Tibial nerve (tissue), 4 donors: Measurements from ENCODE around the gene TLN1. TPM values are rescaled to one million over a fixed set of nuclear protein-coding genes. Genes with fewer than 3 reads are reported as not detected.

Experiments used
- DNase-seq, 2 donors: peaks; one replicate each; pipeline ENCODE4 v3.0.0-alpha.2; 2019; ENCODE audit warnings: low spot score in 2 of 2
- H3K27ac ChIP-seq, 4 donors: fragments of 200-600 bp; sonication (generic) in 3 of 4; one replicate each; pipeline ENCODE4 v1.5.1; 2017 to 2019; ENCODE audit warnings: mild to moderate bottlenecking in 1 of 4
- H3K27me3 ChIP-seq, 2 donors: fragments of 200-600 bp; sonication (generic) in 1 of 2; one replicate each; pipeline versions ENCODE4 v1.5.1 to v1.6.0; 2017 to 2019
- H3K36me3 ChIP-seq, 3 donors: fragments of 200-600 bp; sonication (generic); one replicate each; pipeline ENCODE4 v1.5.1; 2018 to 2019
- H3K4me1 ChIP-seq, 4 donors: fragments of 200-600 bp; sonication (generic) in 3 of 4; one replicate each; pipeline ENCODE4 v1.5.1; 2017 to 2019
- H3K4me3 ChIP-seq, 4 donors: fragments of 200-600 bp; sonication (generic) in 3 of 4; one replicate each; pipeline ENCODE4 v1.5.1; 2017 to 2019; ENCODE audit warnings: mild to moderate bottlenecking in 1 of 4, moderate library complexity in 1 of 4
- H3K9me3 ChIP-seq, 4 donors: fragments of 200-600 bp; sonication (generic) in 3 of 4; one replicate each; pipeline ENCODE4 v1.5.1; 2017 to 2019
- CTCF ChIP-seq, 5 experiments: fragments of 200-600 bp in 3 of 5; fragments of 450-650 bp in 2 of 5; sonication (generic) in 3 of 5; IDR thresholded peaks; one replicate each; pipeline ENCODE4 v1.5.1; 2016 to 2019; ENCODE audit warnings: antibody characterized with exemption in 5 of 5, mild to moderate bottlenecking in 3 of 5, moderate library complexity in 2 of 5
- EP300 ChIP-seq, 2 donors: sonication (generic); formaldehyde crosslinking; IDR thresholded peaks; one replicate each; pipeline ENCODE4 v1.6.1; 2017; ENCODE audit warnings: antibody characterized with exemption in 2 of 2, mild to moderate bottlenecking in 1 of 2
- POLR2A ChIP-seq, 2 donors: fragments of 450-650 bp; IDR thresholded peaks; one replicate each; pipeline ENCODE4 v1.6.1; 2017; ENCODE audit warnings: antibody characterized with exemption in 2 of 2, mild to moderate bottlenecking in 2 of 2, moderate library complexity in 2 of 2
- WGBS, 2 donors: methylation state at CpG; one replicate each; pipeline ENCODE4 v1.1.5; 2018; 5-methylcytosine and 5-hydroxymethylcytosine counted together
- total RNA-seq, 4 donors: library from RNA; depleted of rRNA; stranded (reverse); fragments of >200 nt; gene quantifications; one replicate each; pipeline ENCODE4 v1.1.0, GENCODE V29; 2016

Gene TLN1
- total RNA-seq, 4 donors from 2014 or later = 284 to 405 (median 350) TPM

GRCh38 chr9:35723426-35723825, 8.6 kb downstream of the TLN1 start:
- no peak overlapping the region for H3K27ac ChIP-seq
- H3K27me3 ChIP-seq = no peaks in the 10 kb centered on the region
- H3K4me3 ChIP-seq = no peak overlapping the region
- 82 to 83% methylated on average over 2 of the region's 2 CpGs for WGBS, 2 donors
- H3K36me3 ChIP-seq = peaks cover 13 to 81% (median 38%) of the 10 kb centered on the region in 3 donors
- no peak for DNase-seq
- no peak for TF ChIP-seq CTCF (IDR thresholded peaks at IDR 0.05)
- TF ChIP-seq POLR2A (IDR thresholded peaks at IDR 0.05) = no peak
- TF ChIP-seq EP300 (IDR thresholded peaks at IDR 0.05) = no peak
- peaks cover 0 to 31% (median 25%) of the 10 kb centered on the region in 4 donors for H3K4me1 ChIP-seq
- H3K9me3 ChIP-seq = no peaks in the 10 kb centered on the region

DNA sequence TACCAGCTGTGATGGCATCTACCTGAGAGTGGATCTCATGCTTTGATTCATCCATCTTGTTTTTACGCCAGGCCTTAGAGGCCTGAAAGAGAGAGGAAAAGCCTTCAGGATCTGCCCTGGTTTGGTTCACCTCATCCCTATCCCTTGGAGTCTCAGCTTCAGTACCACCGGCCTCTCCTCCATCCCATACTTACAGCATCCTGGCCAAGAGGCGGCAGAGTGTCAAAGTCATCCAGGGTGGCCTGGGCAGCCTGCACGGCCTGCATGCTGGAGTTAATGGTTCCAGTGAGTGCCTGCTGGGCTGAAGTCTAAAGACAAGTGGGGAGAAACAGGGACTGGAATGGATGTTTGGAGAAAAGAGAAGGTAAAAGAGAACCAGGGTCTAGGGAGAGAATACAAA, 12.4 kb downstream of the TLN1 start:
- Histone ChIP-seq H3K27ac (no peak overlapping the region), H3K36me3 (peaks cover 13 to 100% (median 69%) of the 10 kb centered on the region in 3 donors), H3K4me3 (no peak overlapping the region), H3K4me1 (no peaks in the 10 kb centered on the region), H3K27me3 (no peaks in the 10 kb centered on the region), H3K9me3 (no peaks in the 10 kb centered on the region)
- WGBS, 2 donors = 94 to 95% methylated on average over 4 of the region's 4 CpGs
- TF ChIP-seq POLR2A (IDR thresholded peaks at IDR 0.05) = no peak
- TF ChIP-seq EP300 (IDR thresholded peaks at IDR 0.05) = no peak
- no peak for TF ChIP-seq CTCF (IDR thresholded peaks at IDR 0.05)
- no peak for DNase-seq

DNA sequence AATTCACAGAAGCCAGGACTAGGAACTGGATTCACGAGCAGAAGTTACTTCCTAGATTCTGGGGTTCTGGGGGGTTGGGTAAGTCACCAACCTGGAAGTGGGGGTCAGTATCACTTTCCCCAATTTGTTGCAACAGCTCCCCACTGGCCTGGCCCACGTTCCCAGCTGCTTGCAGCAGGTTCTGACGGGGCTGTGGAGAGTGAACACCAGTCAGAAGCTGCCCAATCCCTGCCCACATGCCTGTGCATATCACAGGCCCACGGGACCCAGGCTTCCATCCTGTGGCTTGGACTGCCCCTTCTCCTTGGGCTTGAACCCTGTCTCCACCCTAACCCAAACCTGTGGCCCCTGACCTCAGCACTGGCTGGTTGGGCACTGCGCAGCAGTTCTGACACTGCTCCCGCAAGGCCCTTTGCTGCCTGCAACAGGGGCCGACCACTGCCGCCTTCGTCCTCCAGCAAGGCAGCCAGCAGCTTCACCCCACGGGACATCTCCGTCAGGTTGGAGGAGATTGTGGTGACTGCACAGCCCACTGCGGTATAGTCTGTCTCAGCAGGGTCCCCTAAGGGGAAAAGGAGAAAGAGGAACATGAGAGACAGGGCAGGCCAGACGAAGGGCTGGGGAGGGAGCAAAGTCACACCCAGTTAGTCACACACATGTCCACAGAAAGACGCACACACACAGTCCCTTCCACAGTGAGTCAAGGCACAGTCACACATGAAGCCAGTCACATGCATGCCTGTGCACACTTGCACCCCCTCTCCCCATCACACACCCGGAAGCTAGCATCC, 13.1 kb downstream of the TLN1 start:
- peaks cover 13 to 100% (median 68%) of the 10 kb centered on the region in 3 donors for H3K36me3 ChIP-seq
- H3K4me3 ChIP-seq = no peak overlapping the region
- H3K4me1 ChIP-seq = no peaks in the 10 kb centered on the region
- TF ChIP-seq POLR2A (IDR thresholded peaks at IDR 0.05) = no peak
- TF ChIP-seq CTCF (IDR thresholded peaks at IDR 0.05) = no peak
- no peak for TF ChIP-seq EP300 (IDR thresholded peaks at IDR 0.05)
- no peaks in the 10 kb centered on the region for H3K9me3 ChIP-seq
- no peak for DNase-seq
- no peak overlapping the region for H3K27ac ChIP-seq
- no peaks in the 10 kb centered on the region for H3K27me3 ChIP-seq
- 80 to 87% methylated on average over 15 of the region's 15 CpGs for WGBS, 2 donors

GRCh38 chr9:35717132-35717870, 14.7 kb downstream of the TLN1 start:
- WGBS, 2 donors = 87 to 92% methylated on average over 12 to 14 of the region's 14 CpGs
- H3K36me3 ChIP-seq = peaks cover 14 to 100% (median 79%) of the 10 kb centered on the region in 3 donors
- TF ChIP-seq EP300 (IDR thresholded peaks at IDR 0.05) (no peak), CTCF (IDR thresholded peaks at IDR 0.05) (no peak), POLR2A (IDR thresholded peaks at IDR 0.05) (no peak)

DNA sequence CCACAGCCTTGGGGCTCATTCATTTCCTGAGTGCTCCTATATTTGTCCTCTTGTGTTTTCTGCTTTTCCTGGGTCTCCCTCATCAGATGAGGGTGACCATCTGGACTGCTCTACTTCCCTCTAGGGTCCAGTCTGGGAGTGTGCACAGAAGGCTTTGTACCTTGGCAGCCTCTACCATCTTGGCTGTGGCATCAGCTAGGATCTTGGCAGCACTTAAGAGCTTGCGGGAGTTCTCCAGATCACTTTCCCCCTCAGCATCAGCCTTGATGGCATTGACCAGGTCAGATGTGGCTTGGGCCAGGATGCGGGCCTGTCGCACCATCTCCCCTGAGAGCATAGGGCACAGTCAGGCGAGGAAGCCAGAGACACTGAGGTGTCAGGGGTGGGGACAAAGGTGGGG, 15.8 kb downstream of the TLN1 start:
- Histone ChIP-seq H3K27me3 (no peaks in the 10 kb centered on the region), H3K9me3 (no peaks in the 10 kb centered on the region), H3K4me3 (no peak overlapping the region), H3K27ac (no peak overlapping the region), H3K36me3 (peaks cover 7 to 100% (median 87%) of the 10 kb centered on the region in 3 donors), H3K4me1 (no peaks in the 10 kb centered on the region)
- no peak for DNase-seq
- TF ChIP-seq POLR2A (IDR thresholded peaks at IDR 0.05) (no peak), EP300 (IDR thresholded peaks at IDR 0.05) (no peak), CTCF (IDR thresholded peaks at IDR 0.05) (no peak)
- WGBS, 2 donors = 80 to 89% methylated on average over 4 of the region's 4 CpGs

More at GRCh38 chr9:35717132-35717870, 14.7 kb downstream of the TLN1 start:
- Histone ChIP-seq H3K4me1 (no peaks in the 10 kb centered on the region), H3K9me3 (no peaks in the 10 kb centered on the region), H3K27me3 (no peaks in the 10 kb centered on the region), H3K4me3 (no peak overlapping the region), H3K27ac (no peak overlapping the region)
- DNase-seq = no peak
